Endometrial microvascular endothelial cells (primary cell): ENCODE measurements around the gene KSR2. TPM values are rescaled to one million over a fixed set of nuclear protein-coding genes. Genes with fewer than 3 reads are reported as not detected.
"Not testable (repeated sequence)": the region's sequence is repeated elsewhere in the genome, so short reads cannot be mapped to it uniquely, and the experiment has no call there.

Experiments used
- in situ Hi-C: cut with HindIII; loops from 2 replicates; pipeline ENCODE4 v1.10.0; 2017; ENCODE audit warnings: low sequenced_read_pairs, low pct_unique_long_range_greater_than_20kb; ENCODE audit errors: inconsistent ontology term
- total RNA-seq: library from RNA; depleted of rRNA; stranded (reverse); fragments of >200 nt; gene quantifications from one replicate; pipeline ENCODE4 v1.2.3, GENCODE V29; 2015; ENCODE audit errors: inconsistent ontology term

The KSR2 gene
- total RNA-seq, result 5.0 TPM

DNA sequence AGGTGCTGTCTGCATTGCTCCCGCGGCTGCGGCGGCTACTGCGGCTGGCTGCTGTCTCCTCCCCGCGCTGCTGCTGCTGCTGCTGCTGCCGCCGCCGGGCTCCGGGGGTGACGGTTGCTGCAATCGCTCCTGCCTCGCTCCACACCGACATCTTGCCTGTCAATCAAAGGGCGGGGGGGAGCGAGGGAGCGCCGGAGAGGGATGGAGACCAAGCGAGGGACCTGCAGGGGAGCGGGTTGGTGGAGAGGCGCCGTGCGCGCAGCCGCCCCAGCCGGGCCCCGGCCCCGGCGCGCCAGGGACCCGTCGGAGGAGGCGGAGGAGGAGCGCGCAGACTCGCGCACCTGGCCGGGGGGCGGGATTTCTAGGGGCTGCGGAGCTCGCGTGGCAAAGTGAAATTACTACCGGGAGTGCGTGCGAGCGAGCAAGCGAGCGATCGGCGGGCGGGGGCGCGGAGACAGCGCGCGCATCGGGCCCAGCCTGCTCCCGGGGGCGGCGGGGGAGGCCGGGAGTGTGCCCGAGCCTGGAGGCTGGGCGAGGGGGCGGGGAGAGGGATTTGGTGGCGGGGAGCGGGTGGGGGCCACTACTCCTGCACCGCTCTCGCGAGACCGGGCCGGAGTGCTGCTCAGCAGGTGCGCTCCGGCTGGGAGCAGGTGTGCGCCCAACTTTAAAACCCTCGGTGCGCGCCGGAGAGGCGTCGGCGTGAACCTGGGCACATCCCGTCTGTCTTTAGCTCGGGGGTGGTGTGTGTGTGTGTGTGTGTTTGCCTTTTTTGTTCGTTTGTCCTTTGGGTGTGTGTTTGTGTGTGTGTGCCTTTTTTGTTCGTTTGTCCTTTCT is at the start of gene KSR2:
TSS of gene KSR2 (minus strand) at position 165 of the 834 bp plus-strand sequence. CDS start 735 bp downstream, outside the sequence.
- in situ Hi-C loops, result no loop called here

DNA sequence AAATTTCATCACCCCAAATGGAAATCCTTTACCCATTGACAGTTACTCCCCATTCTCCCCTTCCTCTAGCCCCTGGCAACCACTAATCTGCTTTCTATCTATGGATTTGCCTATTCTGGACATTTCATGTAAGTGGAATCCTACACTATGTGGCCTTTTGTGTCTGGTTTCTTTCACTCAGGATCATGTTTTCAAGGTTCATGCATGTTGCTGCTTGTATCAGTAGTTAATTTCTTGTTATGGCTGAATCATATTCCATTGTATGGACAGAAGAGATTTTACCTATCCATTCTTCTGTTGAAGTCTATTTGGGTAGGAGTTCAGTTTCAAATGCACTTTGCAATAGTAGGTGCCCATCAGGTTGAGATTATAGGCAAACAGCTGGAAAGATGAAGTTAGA is 49.1 kb upstream of the KSR2 start:
- in situ Hi-C loops, result no loop called here

DNA sequence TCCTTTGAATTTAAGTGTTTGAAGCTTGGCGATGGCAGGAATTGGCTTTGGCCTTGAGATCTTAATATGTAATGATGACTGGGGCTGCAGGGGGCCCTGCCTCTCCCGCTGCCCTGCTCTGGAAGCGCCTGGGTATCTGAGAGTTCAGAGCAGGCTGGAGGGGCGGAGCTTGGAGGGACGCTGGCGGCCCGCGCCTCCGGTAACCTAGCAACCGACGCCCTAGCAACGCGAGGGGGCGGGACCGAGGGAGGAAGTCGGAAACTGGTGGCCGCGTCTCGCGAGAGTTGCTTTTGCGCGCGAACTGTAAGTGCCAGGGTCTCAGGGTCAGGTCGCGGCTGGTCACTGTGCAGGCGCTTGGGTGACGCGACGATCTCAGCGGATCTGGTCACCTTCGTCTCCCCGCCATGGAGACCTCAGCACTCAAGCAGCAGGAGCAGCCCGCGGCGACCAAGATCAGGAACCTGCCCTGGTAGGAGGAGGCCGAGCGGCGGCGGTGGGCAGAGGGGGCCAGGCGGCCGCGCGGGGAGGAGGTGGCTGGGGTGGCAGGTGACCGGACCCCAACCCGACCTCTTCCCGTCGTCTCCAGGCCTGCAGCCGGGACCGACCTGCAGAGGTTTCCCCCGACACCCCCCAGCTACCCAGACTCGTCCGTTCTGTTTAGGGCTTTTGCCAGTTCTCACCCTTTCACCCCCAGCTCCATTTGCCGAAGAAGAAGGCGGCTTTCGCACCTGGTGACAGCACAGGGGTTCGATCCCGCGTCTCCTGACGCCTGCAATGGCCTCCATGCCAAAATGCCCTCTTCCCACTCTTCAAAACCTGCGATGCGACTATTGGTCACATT is 47.9 kb upstream of the KSR2 start, which contains the start of gene RFC5:
TSS of gene RFC5 (plus strand) at position 280 of the 841 bp plus-strand sequence. CDS start at position 405, 125 bp downstream.
- in situ Hi-C loops, result no loop called here

DNA sequence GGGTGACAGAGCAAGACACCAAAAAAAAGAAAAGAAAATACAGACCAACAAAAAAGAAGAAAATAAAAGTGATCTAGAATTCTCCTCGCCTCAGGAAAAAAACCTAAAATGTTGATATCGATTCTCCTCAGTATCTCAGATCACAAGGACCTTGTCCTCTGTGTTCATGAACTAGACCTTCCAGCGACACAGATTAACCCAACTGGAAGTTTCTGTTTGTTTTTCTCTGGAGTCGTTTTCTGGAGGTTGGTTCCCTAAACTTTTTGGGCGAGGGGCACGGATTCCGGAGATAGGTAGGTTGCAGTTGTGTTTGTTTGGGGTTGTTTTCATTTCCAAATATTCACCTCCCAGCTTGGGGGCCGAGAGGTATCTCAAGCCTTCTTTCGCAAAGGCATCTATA is 47.2 kb upstream of the KSR2 start:
- in situ Hi-C loops, result no loop called here

DNA sequence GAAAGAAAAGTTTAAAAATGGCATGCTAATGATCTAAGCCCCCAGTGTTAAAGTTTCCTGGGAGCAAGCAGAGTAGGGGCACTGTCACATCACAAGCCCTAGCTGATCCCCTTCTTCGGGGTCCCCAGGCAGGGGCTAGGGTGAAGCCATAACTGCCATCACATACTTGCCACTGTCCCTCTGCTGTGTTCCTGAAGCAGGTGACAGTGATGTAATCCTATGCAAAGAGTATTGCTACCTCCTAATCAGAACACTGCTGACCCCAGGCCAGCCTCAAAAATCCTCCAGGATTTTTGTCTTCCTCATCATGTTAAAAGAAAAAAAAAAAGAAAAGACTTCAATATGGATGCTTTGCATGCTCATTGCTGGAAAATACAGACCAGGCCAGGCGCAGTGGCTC is 46.5 kb upstream of the KSR2 start:
- in situ Hi-C loops, result no loop called here

GRCh38 chr12:118013283-118013682 is 44.5 kb upstream of the KSR2 start:
- in situ Hi-C loops, result no loop called here

DNA sequence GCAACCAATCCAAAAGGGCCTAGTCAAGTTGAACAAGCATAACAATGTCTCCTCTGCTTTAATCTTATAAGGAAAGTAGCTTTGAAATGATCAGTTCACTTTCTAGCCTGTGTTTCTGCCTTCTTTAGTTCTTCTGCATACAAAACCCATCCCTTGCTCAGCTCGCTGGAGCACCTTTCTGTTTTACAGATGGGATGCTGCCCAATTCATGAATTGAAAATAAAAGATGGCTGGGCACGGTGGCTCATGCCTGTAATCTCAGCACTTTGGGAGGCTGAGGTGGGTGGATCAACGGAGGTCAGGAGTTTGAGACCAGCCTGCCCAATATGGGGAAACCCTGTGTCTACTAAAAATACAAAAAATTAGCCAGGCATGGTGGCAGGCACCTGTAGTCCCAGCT is 43.2 kb upstream of the KSR2 start:
- in situ Hi-C loops, result no loop called here

GRCh38 chr12:118011377-118011776 is 42.6 kb upstream of the KSR2 start:
- in situ Hi-C loops, result no loop called here

GRCh38 chr12:118010903-118011302 is 42.1 kb upstream of the KSR2 start:
- in situ Hi-C loops, result no loop called here

DNA sequence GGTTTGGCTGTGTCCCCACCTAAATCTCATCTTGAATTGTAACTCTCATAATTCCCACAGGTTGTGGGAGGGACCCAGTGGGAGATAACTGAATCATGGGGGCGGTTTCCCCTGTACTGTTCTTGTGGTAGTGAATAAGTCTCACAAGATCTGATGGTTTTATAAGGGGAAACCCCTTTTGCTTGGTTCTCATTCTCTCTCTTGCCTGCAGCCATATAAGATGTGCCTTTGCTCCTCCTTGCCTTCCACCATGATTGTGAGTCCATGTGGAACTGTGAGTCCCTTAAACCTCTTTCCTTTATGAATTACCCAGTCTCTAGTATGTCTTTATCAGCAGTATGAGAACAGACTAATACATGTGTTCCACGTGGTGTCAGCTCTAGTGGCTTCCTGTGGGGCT is 31.0 kb upstream of the KSR2 start:
- in situ Hi-C loops, result not testable (repeated sequence)

- in situ Hi-C loops, result no loop called here
Observed at GRCh38 chr12:117998719-117999118, 29.9 kb upstream of the KSR2 start.

- in situ Hi-C loops, result no loop called here
Observed at GRCh38 chr12:117994551-117995438, 26.0 kb upstream of the KSR2 start.

- in situ Hi-C loops, result no loop called here
Observed at GRCh38 chr12:117986705-117987469, 18.1 kb upstream of the KSR2 start.

- in situ Hi-C loops, result no loop called here
Observed at GRCh38 chr12:117985182-117985581, 16.4 kb upstream of the KSR2 start.

- in situ Hi-C loops, result no loop called here
Observed at GRCh38 chr12:117981267-117981666, 12.5 kb upstream of the KSR2 start.

DNA sequence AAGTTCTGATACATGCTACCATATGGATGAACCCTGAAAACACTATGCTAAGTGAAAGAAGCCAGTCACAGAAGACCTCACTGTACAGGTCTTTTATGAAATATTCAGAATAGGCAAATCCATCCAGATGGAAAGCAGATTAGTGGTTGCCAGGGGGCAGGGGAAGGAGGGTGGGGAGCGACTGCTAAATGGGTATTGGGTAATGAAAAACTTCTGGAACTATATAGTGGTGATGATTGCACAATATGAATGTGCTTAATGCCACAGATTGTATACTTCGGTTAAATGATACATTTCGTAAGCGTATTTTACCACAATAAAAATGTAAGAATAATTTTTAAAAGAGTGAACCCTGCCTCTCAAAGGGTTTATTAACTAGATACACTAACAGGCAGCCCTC is 11.8 kb upstream of the KSR2 start:
- in situ Hi-C loops, result no loop called here

GRCh38 chr12:117977373-117977772 is 8.6 kb upstream of the KSR2 start:
- in situ Hi-C loops, result no loop called here

GRCh38 chr12:117975006-117975405 is 6.2 kb upstream of the KSR2 start:
- in situ Hi-C loops, result no loop called here
